ENCODE data around the gene DAD1.

DAD1 gene

DNA sequence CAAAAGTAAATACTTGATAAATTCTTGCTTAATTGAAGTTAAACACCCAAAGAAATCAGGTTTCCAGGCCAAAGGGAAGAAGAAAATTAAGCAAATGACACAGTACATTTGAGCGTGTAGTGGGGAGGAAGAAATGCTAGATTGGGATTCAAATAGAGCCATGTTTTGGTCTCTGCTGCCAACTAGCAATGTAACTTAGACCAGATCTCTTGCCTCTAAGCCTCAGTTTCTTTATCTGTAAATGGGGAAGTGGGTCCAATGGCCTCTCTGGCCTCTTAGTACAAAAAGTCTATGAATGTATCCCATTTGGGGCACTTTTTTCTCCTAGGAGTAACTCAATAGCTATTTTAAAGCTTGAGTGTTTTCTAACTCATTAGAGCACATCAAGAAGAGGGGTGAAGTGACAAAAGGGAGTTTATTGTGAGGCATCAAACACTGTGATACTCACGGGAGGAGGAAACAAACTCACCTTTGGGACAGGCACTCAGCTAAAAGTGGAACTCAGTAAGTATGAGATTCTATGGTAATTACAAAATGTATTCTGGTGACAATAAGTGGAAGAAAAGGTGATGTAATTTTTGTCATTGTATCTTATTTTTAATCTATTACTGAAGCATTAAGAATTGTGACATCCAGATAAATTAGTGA is 55.8 kb downstream of the DAD1 start:
- H3K27me3 ChIP-seq (ENCODE audit: low read depth, low read length): no peaks in the 10 kb centered on the region
- H3K4me1 ChIP-seq (ENCODE audit: control insufficient read depth in 1 of 2, insufficient read depth in 2 of 2, low read length in 2 of 2): peaks cover 0 to 4% of the 10 kb centered on the region in 2 donors
- no peak overlapping the region for H3K4me3 ChIP-seq (ENCODE audit: low read depth in 1 of 2, low read length in 2 of 2)
- no peak overlapping the region for H3K27ac ChIP-seq (ENCODE audit: low read length)
- H3K36me3 ChIP-seq (ENCODE audit: control insufficient read depth in 1 of 2, insufficient read depth in 2 of 2, low read length in 2 of 2): no peaks in the 10 kb centered on the region
- H3K9me3 ChIP-seq (ENCODE audit: control insufficient read depth in 1 of 2, low read length in 2 of 2): no peaks in the 10 kb centered on the region

DNA sequence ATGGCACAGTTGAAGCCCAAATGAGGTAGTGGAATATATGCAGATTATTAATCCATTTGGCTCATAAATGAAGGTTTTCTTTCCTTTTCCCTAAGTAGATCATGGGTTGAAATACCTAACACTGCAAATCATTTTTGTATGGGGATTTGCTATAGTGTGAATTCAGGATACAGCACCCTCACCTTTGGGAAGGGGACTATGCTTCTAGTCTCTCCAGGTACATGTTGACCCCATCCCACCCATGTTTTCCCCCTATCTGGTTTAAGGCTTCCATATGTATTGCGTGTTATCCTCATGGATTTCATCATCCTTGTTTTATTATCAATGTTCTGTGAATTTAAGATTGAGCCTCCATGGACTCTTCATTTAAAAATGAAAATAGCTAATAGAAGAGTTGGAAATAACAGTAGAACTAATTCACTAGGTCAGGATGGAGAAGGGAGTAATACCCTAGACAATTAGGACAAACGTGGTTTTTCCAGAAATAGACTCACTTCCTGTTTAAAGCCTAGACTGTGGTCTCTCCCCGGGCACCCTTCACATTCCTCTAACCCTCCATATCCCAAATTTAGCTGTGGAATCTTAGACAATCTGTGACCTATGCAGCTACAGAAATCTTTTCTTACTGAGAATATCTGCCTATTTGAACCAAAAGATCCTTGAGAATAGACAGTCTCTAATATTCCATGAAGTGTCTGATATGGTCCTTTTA is 56.5 kb downstream of the DAD1 start:
- no peaks in the 10 kb centered on the region for H3K9me3 ChIP-seq (ENCODE audit: control insufficient read depth in 1 of 2, low read length in 2 of 2)
- H3K27ac ChIP-seq (ENCODE audit: low read length): no peak overlapping the region
- H3K4me3 ChIP-seq (ENCODE audit: low read depth in 1 of 2, low read length in 2 of 2): no peak overlapping the region
- no peaks in the 10 kb centered on the region for H3K27me3 ChIP-seq (ENCODE audit: low read depth, low read length)
- peaks cover 0 to 4% of the 10 kb centered on the region in 2 donors for H3K4me1 ChIP-seq (ENCODE audit: control insufficient read depth in 1 of 2, insufficient read depth in 2 of 2, low read length in 2 of 2)
- H3K36me3 ChIP-seq (ENCODE audit: control insufficient read depth in 1 of 2, insufficient read depth in 2 of 2, low read length in 2 of 2): no peaks in the 10 kb centered on the region

GRCh38 chr14:22531451-22532344 is 57.3 kb downstream of the DAD1 start:
- Histone ChIP-seq H3K9me3 (ENCODE audit: control insufficient read depth in 1 of 2, low read length in 2 of 2) (no peaks in the 10 kb centered on the region), H3K4me3 (ENCODE audit: low read depth in 1 of 2, low read length in 2 of 2) (no peak overlapping the region), H3K27ac (ENCODE audit: low read length) (no peak overlapping the region)

DNA sequence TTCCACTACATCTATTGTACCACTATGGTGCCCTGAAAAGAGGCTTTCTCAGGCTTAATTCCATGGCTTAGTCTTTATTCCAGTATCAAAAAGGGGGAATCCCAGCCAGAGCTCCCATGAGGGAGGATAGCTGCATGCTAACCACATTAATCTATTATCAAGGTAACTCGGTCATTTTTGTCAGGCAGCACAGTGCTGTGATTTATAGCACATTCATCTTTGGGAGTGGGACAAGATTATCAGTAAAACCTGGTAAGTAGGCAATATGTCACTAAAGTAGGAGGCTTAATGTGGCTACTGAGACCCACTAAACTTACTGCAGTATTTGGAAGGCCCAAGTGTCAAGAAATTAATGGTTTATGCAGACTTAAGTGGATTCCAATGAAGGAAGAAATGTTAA is 58.9 kb downstream of the DAD1 start:
- Histone ChIP-seq H3K4me3 (ENCODE audit: low read depth in 1 of 2, low read length in 2 of 2) (no peak overlapping the region), H3K27ac (ENCODE audit: low read length) (no peak overlapping the region), H3K4me1 (ENCODE audit: control insufficient read depth in 1 of 2, insufficient read depth in 2 of 2, low read length in 2 of 2) (no peaks in the 10 kb centered on the region), H3K27me3 (ENCODE audit: low read depth, low read length) (no peaks in the 10 kb centered on the region), H3K9me3 (ENCODE audit: control insufficient read depth in 1 of 2, low read length in 2 of 2) (no peaks in the 10 kb centered on the region), H3K36me3 (ENCODE audit: control insufficient read depth in 1 of 2, insufficient read depth in 2 of 2, low read length in 2 of 2) (no peaks in the 10 kb centered on the region)

More at GRCh38 chr14:22531451-22532344, 57.3 kb downstream of the DAD1 start:
- no peaks in the 10 kb centered on the region for H3K36me3 ChIP-seq (ENCODE audit: control insufficient read depth in 1 of 2, insufficient read depth in 2 of 2, low read length in 2 of 2)
- H3K4me1 ChIP-seq (ENCODE audit: control insufficient read depth in 1 of 2, insufficient read depth in 2 of 2, low read length in 2 of 2): peaks cover 0 to 4% of the 10 kb centered on the region in 2 donors
- no peaks in the 10 kb centered on the region for H3K27me3 ChIP-seq (ENCODE audit: low read depth, low read length)

- H3K27me3 ChIP-seq (ENCODE audit: low read depth, low read length): no peaks in the 10 kb centered on the region
- no peak overlapping the region for H3K27ac ChIP-seq (ENCODE audit: low read length)
- H3K36me3 ChIP-seq (ENCODE audit: control insufficient read depth in 1 of 2, insufficient read depth in 2 of 2, low read length in 2 of 2): no peaks in the 10 kb centered on the region
- no peaks in the 10 kb centered on the region for H3K4me1 ChIP-seq (ENCODE audit: control insufficient read depth in 1 of 2, insufficient read depth in 2 of 2, low read length in 2 of 2)
- no peaks in the 10 kb centered on the region for H3K9me3 ChIP-seq (ENCODE audit: control insufficient read depth in 1 of 2, low read length in 2 of 2)
- H3K4me3 ChIP-seq (ENCODE audit: low read depth in 1 of 2, low read length in 2 of 2): no peak overlapping the region
Measured at GRCh38 chr14:22526744-22527143, 62.3 kb downstream of the DAD1 start.

DNA sequence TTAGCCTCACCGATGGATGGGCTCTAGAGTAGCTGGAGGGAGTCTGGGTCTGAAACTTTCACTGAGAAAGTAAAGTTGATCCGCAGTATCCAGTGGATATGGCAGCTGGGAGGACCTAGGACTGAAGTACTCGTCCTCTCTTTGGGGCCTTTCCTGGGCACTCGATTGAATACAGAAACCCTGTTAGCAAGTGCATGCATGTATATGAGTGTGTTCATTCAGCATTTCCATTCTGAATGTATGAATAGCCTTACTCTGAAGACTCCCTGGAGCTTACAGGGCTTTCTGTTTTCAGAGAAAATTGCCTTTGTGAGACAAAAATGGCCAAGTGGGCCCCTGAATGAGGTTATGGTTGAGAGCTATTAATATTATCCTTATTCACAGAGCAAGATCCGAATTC is 62.8 kb downstream of the DAD1 start:
- peaks cover 0 to 3% of the 10 kb centered on the region in 2 donors for H3K4me1 ChIP-seq (ENCODE audit: control insufficient read depth in 1 of 2, insufficient read depth in 2 of 2, low read length in 2 of 2)
- H3K27ac ChIP-seq (ENCODE audit: low read length): no peak overlapping the region
- no peaks in the 10 kb centered on the region for H3K36me3 ChIP-seq (ENCODE audit: control insufficient read depth in 1 of 2, insufficient read depth in 2 of 2, low read length in 2 of 2)
- H3K27me3 ChIP-seq (ENCODE audit: low read depth, low read length): no peaks in the 10 kb centered on the region
- H3K9me3 ChIP-seq (ENCODE audit: control insufficient read depth in 1 of 2, low read length in 2 of 2): no peaks in the 10 kb centered on the region
- no peak overlapping the region for H3K4me3 ChIP-seq (ENCODE audit: low read depth in 1 of 2, low read length in 2 of 2)

DNA sequence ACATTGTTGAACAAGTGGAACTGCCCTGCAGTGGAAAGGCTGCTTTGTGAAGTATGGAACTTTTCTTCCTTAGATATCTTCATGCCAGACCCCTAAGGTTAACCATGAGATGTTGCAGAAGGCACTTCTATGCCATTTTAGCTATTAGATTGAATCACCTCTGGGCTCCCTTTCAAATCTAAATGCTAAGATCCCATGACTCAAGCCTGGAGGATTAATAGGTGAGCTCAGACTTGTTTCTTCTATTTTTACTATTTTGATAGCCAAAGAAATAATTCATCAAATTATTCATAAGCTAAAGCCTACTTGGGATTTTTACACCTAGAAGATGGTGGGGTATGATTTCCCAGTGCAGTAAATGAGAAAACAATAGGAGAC is 64.3 kb downstream of the DAD1 start:
- no peaks in the 10 kb centered on the region for H3K27me3 ChIP-seq (ENCODE audit: low read depth, low read length)
- peaks cover 0 to 3% of the 10 kb centered on the region in 2 donors for H3K4me1 ChIP-seq (ENCODE audit: control insufficient read depth in 1 of 2, insufficient read depth in 2 of 2, low read length in 2 of 2)
- no peaks in the 10 kb centered on the region for H3K9me3 ChIP-seq (ENCODE audit: control insufficient read depth in 1 of 2, low read length in 2 of 2)
- no peaks in the 10 kb centered on the region for H3K36me3 ChIP-seq (ENCODE audit: control insufficient read depth in 1 of 2, insufficient read depth in 2 of 2, low read length in 2 of 2)
- H3K4me3 ChIP-seq (ENCODE audit: low read depth in 1 of 2, low read length in 2 of 2): no peak overlapping the region
- H3K27ac ChIP-seq (ENCODE audit: low read length): no peak overlapping the region

GRCh38 chr14:22524115-22524783 is 64.8 kb downstream of the DAD1 start:
- peaks cover 0 to 3% of the 10 kb centered on the region in 2 donors for H3K4me1 ChIP-seq (ENCODE audit: control insufficient read depth in 1 of 2, insufficient read depth in 2 of 2, low read length in 2 of 2)
- H3K4me3 ChIP-seq (ENCODE audit: low read depth in 1 of 2, low read length in 2 of 2): no peak overlapping the region
- H3K27ac ChIP-seq (ENCODE audit: low read length): no peak overlapping the region

DNA sequence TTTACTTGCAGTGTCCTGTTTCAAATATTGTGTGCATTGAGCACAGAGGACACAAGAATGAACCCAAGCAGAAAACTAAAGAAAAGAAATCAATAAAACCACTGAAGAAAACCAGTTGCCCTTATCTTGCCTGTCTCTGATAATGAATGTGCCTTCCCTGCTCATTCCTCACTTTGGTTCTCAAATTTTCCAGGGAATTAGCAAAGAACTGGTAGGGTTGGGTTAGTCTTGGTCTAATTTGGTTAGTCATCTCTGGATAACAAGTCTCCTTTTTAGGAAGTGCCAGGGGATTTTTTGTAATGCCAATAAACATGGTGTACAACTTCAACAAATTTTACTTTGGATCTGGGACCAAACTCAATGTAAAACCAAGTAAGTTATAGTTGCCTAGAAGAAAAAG is 65.7 kb downstream of the DAD1 start:
- H3K27me3 ChIP-seq (ENCODE audit: low read depth, low read length): no peaks in the 10 kb centered on the region

More at GRCh38 chr14:22524115-22524783, 64.8 kb downstream of the DAD1 start:
- no peaks in the 10 kb centered on the region for H3K9me3 ChIP-seq (ENCODE audit: control insufficient read depth in 1 of 2, low read length in 2 of 2)
- no peaks in the 10 kb centered on the region for H3K27me3 ChIP-seq (ENCODE audit: low read depth, low read length)
- H3K36me3 ChIP-seq (ENCODE audit: control insufficient read depth in 1 of 2, insufficient read depth in 2 of 2, low read length in 2 of 2): no peaks in the 10 kb centered on the region

GRCh38 chr14:22522466-22522957 is 66.5 kb downstream of the DAD1 start:
- Histone ChIP-seq H3K36me3 (ENCODE audit: control insufficient read depth in 1 of 2, insufficient read depth in 2 of 2, low read length in 2 of 2) (no peaks in the 10 kb centered on the region), H3K4me3 (ENCODE audit: low read depth in 1 of 2, low read length in 2 of 2) (no peak overlapping the region), H3K27me3 (ENCODE audit: low read depth, low read length) (no peaks in the 10 kb centered on the region), H3K27ac (ENCODE audit: low read length) (no peak overlapping the region), H3K4me1 (ENCODE audit: control insufficient read depth in 1 of 2, insufficient read depth in 2 of 2, low read length in 2 of 2) (peaks cover 0 to 3% of the 10 kb centered on the region in 2 donors), H3K9me3 (ENCODE audit: control insufficient read depth in 1 of 2, low read length in 2 of 2) (no peaks in the 10 kb centered on the region)

More for the DNA sequence above, 65.7 kb downstream of the DAD1 start:
- Histone ChIP-seq H3K4me3 (ENCODE audit: low read depth in 1 of 2, low read length in 2 of 2) (no peak overlapping the region), H3K36me3 (ENCODE audit: control insufficient read depth in 1 of 2, insufficient read depth in 2 of 2, low read length in 2 of 2) (no peaks in the 10 kb centered on the region), H3K27ac (ENCODE audit: low read length) (no peak overlapping the region), H3K4me1 (ENCODE audit: control insufficient read depth in 1 of 2, insufficient read depth in 2 of 2, low read length in 2 of 2) (peaks cover 0 to 3% of the 10 kb centered on the region in 2 donors), H3K9me3 (ENCODE audit: control insufficient read depth in 1 of 2, low read length in 2 of 2) (no peaks in the 10 kb centered on the region)
